Tibial nerve (tissue), 3 donors: ENCODE measurements around the gene ISCA1.

Experiments
- CTCF ChIP-seq, 5 experiments: fragments of 200-600 bp in 3 of 5; fragments of 450-650 bp in 2 of 5; sonication (generic) in 3 of 5; IDR thresholded peaks; one replicate each; pipeline ENCODE4 v1.5.1; 2016 to 2019; ENCODE audit warnings: antibody characterized with exemption in 5 of 5, mild to moderate bottlenecking in 3 of 5, moderate library complexity in 2 of 5
- POLR2A ChIP-seq, 2 donors: fragments of 450-650 bp; IDR thresholded peaks; one replicate each; pipeline ENCODE4 v1.6.1; 2017; ENCODE audit warnings: antibody characterized with exemption in 2 of 2, mild to moderate bottlenecking in 2 of 2, moderate library complexity in 2 of 2

- TF ChIP-seq CTCF (IDR thresholded peaks at IDR 0.05), result no peak
- TF ChIP-seq POLR2A (IDR thresholded peaks at IDR 0.05), result no peak
These were observed 22.8 kb downstream of the ISCA1 start, which contains the start of gene C9orf153 for GRCh38 chr9:86259557-86259956.
